ENCODE results near the gene ACTR8.

DNA sequence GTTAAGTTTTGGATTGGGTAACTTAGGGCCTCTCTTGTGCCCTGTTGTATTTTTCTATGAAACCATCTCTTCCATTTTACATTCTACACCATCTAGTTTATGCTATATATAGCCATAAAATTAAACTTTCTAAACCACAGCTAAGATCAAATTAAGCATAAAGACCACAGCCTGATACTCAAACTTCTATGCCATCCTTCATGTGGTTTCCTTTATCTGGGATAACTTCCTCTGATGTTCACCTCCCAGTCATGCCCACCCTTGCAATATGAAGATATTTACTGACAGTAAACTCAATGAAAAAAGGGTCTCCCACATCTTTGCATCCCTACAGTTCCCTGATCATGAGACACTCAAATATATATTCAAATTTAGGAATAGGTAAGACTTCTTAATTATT lies 5.5 kb upstream of the ACTR8 start:
- TF ChIP-seq TAF1 (CRISPR knock-in tag; IDR thresholded peaks at IDR 0.05) (no peak), ZNF296 (CRISPR knock-in tag; conservative IDR thresholded peaks at IDR 0.05) (no peak), ZFX (CRISPR knock-in tag; IDR thresholded peaks at IDR 0.05; ENCODE audit: low read depth) (no peak), ZNF703 (CRISPR knock-in tag; IDR thresholded peaks at IDR 0.05; ENCODE audit: borderline replicate concordance) (no peak), HOXA9 (CRISPR knock-in tag; IDR thresholded peaks at IDR 0.05; ENCODE audit: borderline replicate concordance) (no peak), ZNF484 (CRISPR knock-in tag; IDR thresholded peaks at IDR 0.05; ENCODE audit: borderline replicate concordance, low read depth) (no peak), CEBPB (IDR thresholded peaks at IDR 0.05; ENCODE audit: borderline replicate concordance, low read depth, low read length) (no peak), MED1 (CRISPR knock-in tag; IDR thresholded peaks at IDR 0.05) (no peak), CENPT (CRISPR knock-in tag; IDR thresholded peaks at IDR 0.05; ENCODE audit: low read depth) (no peak), ZNF704 (CRISPR knock-in tag; IDR thresholded peaks at IDR 0.05; ENCODE audit: borderline replicate concordance) (no peak)
- TF ChIP-seq, protein P1, sequence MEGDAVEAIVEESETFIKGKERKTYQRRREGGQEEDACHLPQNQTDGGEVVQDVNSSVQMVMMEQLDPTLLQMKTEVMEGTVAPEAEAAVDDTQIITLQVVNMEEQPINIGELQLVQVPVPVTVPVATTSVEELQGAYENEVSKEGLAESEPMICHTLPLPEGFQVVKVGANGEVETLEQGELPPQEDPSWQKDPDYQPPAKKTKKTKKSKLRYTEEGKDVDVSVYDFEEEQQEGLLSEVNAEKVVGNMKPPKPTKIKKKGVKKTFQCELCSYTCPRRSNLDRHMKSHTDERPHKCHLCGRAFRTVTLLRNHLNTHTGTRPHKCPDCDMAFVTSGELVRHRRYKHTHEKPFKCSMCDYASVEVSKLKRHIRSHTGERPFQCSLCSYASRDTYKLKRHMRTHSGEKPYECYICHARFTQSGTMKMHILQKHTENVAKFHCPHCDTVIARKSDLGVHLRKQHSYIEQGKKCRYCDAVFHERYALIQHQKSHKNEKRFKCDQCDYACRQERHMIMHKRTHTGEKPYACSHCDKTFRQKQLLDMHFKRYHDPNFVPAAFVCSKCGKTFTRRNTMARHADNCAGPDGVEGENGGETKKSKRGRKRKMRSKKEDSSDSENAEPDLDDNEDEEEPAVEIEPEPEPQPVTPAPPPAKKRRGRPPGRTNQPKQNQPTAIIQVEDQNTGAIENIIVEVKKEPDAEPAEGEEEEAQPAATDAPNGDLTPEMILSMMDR (CRISPR knock-in tag; IDR thresholded peaks at IDR 0.05) = no peak
- TF ChIP-seq, protein P2, sequence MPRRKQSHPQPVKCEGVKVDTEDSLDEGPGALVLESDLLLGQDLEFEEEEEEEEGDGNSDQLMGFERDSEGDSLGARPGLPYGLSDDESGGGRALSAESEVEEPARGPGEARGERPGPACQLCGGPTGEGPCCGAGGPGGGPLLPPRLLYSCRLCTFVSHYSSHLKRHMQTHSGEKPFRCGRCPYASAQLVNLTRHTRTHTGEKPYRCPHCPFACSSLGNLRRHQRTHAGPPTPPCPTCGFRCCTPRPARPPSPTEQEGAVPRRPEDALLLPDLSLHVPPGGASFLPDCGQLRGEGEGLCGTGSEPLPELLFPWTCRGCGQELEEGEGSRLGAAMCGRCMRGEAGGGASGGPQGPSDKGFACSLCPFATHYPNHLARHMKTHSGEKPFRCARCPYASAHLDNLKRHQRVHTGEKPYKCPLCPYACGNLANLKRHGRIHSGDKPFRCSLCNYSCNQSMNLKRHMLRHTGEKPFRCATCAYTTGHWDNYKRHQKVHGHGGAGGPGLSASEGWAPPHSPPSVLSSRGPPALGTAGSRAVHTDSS (CRISPR knock-in tag; conservative IDR thresholded peaks at IDR 0.05) = no peak
- TF ChIP-seq, protein P3, sequence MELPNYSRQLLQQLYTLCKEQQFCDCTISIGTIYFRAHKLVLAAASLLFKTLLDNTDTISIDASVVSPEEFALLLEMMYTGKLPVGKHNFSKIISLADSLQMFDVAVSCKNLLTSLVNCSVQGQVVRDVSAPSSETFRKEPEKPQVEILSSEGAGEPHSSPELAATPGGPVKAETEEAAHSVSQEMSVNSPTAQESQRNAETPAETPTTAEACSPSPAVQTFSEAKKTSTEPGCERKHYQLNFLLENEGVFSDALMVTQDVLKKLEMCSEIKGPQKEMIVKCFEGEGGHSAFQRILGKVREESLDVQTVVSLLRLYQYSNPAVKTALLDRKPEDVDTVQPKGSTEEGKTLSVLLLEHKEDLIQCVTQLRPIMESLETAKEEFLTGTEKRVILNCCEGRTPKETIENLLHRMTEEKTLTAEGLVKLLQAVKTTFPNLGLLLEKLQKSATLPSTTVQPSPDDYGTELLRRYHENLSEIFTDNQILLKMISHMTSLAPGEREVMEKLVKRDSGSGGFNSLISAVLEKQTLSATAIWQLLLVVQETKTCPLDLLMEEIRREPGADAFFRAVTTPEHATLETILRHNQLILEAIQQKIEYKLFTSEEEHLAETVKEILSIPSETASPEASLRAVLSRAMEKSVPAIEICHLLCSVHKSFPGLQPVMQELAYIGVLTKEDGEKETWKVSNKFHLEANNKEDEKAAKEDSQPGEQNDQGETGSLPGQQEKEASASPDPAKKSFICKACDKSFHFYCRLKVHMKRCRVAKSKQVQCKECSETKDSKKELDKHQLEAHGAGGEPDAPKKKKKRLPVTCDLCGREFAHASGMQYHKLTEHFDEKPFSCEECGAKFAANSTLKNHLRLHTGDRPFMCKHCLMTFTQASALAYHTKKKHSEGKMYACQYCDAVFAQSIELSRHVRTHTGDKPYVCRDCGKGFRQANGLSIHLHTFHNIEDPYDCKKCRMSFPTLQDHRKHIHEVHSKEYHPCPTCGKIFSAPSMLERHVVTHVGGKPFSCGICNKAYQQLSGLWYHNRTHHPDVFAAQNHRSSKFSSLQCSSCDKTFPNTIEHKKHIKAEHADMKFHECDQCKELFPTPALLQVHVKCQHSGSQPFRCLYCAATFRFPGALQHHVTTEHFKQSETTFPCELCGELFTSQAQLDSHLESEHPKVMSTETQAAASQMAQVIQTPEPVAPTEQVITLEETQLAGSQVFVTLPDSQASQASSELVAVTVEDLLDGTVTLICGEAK (IDR thresholded peaks at IDR 0.05) = no peak
- TF ChIP-seq, protein P3 (CRISPR knock-in tag; IDR thresholded peaks at IDR 0.05) = no peak

Measured in HepG2 (cell line).